Astrocyte of the spinal cord (primary cell): Measurements from ENCODE around the gene XXYLT1.
"Not testable (repeated sequence)": the region's sequence is repeated elsewhere in the genome, so short reads cannot be mapped to it uniquely, and the experiment has no call there.

Source experiments
- DNase-seq: peaks from one replicate; pipeline ENCODE4 v3.0.0; 2011; ENCODE audit warnings: low read depth, low spot score
- H3K4me3 ChIP-seq: 2 replicates; pipeline ENCODE4 v1.5.1; 2011; ENCODE audit warnings: low read depth, mild to moderate bottlenecking, low read length, moderate library complexity
- CTCF ChIP-seq: IDR thresholded peaks from 2 replicates; pipeline ENCODE4 v1.5.1; 2012; ENCODE audit warnings: low read depth, mild to moderate bottlenecking, low read length, inconsistent platforms
- in situ Hi-C: cut with HindIII; loops from 2 replicates; pipeline ENCODE4 v1.10.0; 2017; ENCODE audit warnings: low sequenced_read_pairs

Gene XXYLT1

GRCh38 chr3:195039180-195039843 lies 231.6 kb downstream of the XXYLT1 start:
- DNase-seq: no peak
- in situ Hi-C loops: no loop called here
- no peak overlapping the region for H3K4me3 ChIP-seq
- no peak for TF ChIP-seq CTCF

- no peak for DNase-seq
- TF ChIP-seq CTCF: no peak
- in situ Hi-C loops: no loop called here
- H3K4me3 ChIP-seq: no peak overlapping the region
Observed at GRCh38 chr3:195038161-195038560, 232.8 kb downstream of the XXYLT1 start.

- H3K4me3 ChIP-seq, in situ Hi-C loops, DNase-seq: not testable (repeated sequence)
Observed at GRCh38 chr3:195037586-195037985, 233.4 kb downstream of the XXYLT1 start.

- DNase-seq: no peak
- in situ Hi-C loops: no loop called here
- no peak overlapping the region for H3K4me3 ChIP-seq
- TF ChIP-seq CTCF: no peak
Observed at GRCh38 chr3:195036974-195037373, 234.0 kb downstream of the XXYLT1 start.

GRCh38 chr3:195036574-195036973 lies 234.4 kb downstream of the XXYLT1 start:
- no peak overlapping the region for H3K4me3 ChIP-seq
- in situ Hi-C loops: no loop called here
- DNase-seq: no peak
- TF ChIP-seq CTCF: no peak

GRCh38 chr3:195036203-195036505 lies 234.8 kb downstream of the XXYLT1 start:
- no peak for TF ChIP-seq CTCF
- no peak for DNase-seq
- in situ Hi-C loops: no loop called here
- no peak overlapping the region for H3K4me3 ChIP-seq

- in situ Hi-C loops: no loop called here
- TF ChIP-seq CTCF: peak; percentile 30
- H3K4me3 ChIP-seq: no peak overlapping the region
- no peak for DNase-seq
Observed at GRCh38 chr3:195035345-195036202, 235.4 kb downstream of the XXYLT1 start.
